ENCODE results near the gene THG1L. TPM values are rescaled to one million over a fixed set of nuclear protein-coding genes. Genes with fewer than 3 reads are reported as not detected.

THG1L gene
- total and polyA plus RNA-seq, 2 of the 4 experiments (the other 2 are of a cell fraction), result 15.2 to 20.4 TPM

GRCh38 chr5:157779221-157779620, 48.0 kb downstream of the THG1L start:
- Histone ChIP-seq H4K5ac (ENCODE audit: low read depth, low read length) (no peak overlapping the region), H3K56ac (ENCODE audit: extremely low read depth, insufficient read depth, low read length) (no peak overlapping the region), H4K8ac (ENCODE audit: low read depth in 2 of 2, low read length in 2 of 2) (no peak overlapping the region), H3K4me1 (ENCODE audit: control insufficient read depth, insufficient read depth, low read length) (no peaks in the 10 kb centered on the region), H2BK15ac (ENCODE audit: low read depth, low read length) (no peak overlapping the region), H3K36me3 (ENCODE audit: control insufficient read depth, insufficient read depth, low read length) (peaks cover 4% of the 10 kb centered on the region; the same call in 1 of the 2 replicates), H3K14ac (replicated peaks; ENCODE audit: low read depth, low read length) (no peak overlapping the region), H2BK20ac (ENCODE audit: low read depth, low read length) (no peak overlapping the region), H3K9me1 (ENCODE audit: insufficient read depth, low read length) (no peaks in the 10 kb centered on the region), H4K20me1 (ENCODE audit: insufficient read depth, low read length) (no peaks in the 10 kb centered on the region), H3K4ac (ENCODE audit: low read depth, low read length) (no peak overlapping the region), H2AK5ac (ENCODE audit: low read depth, low read length) (no peak overlapping the region), H2AFZ (replicated peaks; ENCODE audit: low read length, poor library complexity) (no peak overlapping the region), H3K79me1 (ENCODE audit: low read depth in 1 of 2, low read length in 2 of 2) (no peaks in the 10 kb centered on the region), H3K9ac (ENCODE audit: low read depth, low read length) (no peak overlapping the region), H3K27me3 (ENCODE audit: control insufficient read depth, insufficient read depth, low read length) (no peaks in the 10 kb centered on the region), H4K91ac (ENCODE audit: insufficient read depth, low read depth, low read length) (no peak overlapping the region), H3K18ac (ENCODE audit: low read depth, low read length) (no peak overlapping the region), H2BK5ac (ENCODE audit: low read depth, low read length, poor library complexity, severe bottlenecking) (no peak overlapping the region), H3K4me2 (ENCODE audit: low read depth, low read length) (no peak overlapping the region), H3K9me3 (ENCODE audit: control insufficient read depth, insufficient read depth, low read length) (no peaks in the 10 kb centered on the region), H3K4me3 (ENCODE audit: insufficient read depth, low read depth, low read length) (no peak overlapping the region), H2BK120ac (ENCODE audit: low read depth, low read length) (no peak overlapping the region), H2AK9ac (replicated peaks; ENCODE audit: low read depth, low read length, poor library complexity) (no peak overlapping the region), H3K27ac (ENCODE audit: insufficient read depth, low read length) (no peak overlapping the region), H3K23ac (ENCODE audit: low read depth, low read length) (no peak overlapping the region)
- WGBS, 2 experiments (ENCODE audit: extremely low coverage in 2 of 2, insufficient read length in 1 of 2), result 94% methylated on average over 3 of the region's 6 CpGs; no CpG with 5 or more reads in 1 of the 2 experiments
- intact Hi-C loops (cut with micrococcal nuclease) (no loop called here), dilution Hi-C loops (cut with HindIII; ENCODE audit: low sequenced_read_pairs, unreplicated experiment) (no loop called here), in situ Hi-C loops (cut with MboI; ENCODE audit: low sequenced_read_pairs) (no loop called here)
- CTCF ChIA-PET, result no interaction called here
- DNase-seq (no peak), ATAC-seq (ENCODE audit: low read depth) (no peak)
- TF ChIP-seq NFE2L2 (IDR thresholded peaks at IDR 0.05; ENCODE audit: low read depth, low read length) (no peak), CEBPB (IDR thresholded peaks at IDR 0.05; ENCODE audit: low read depth, low read length) (peak; percentile 61), RCOR1 (IDR thresholded peaks at IDR 0.05; ENCODE audit: insufficient replicate concordance, low read length) (no peak)
- POLR2A ChIA-PET (ENCODE audit: unreplicated experiment), result no interaction called here
- BruUV-seq (replicated peaks), result no TSS peak

Data from IMR-90 (cell line).